ENCODE measurements around the gene PCSK4.

DNA sequence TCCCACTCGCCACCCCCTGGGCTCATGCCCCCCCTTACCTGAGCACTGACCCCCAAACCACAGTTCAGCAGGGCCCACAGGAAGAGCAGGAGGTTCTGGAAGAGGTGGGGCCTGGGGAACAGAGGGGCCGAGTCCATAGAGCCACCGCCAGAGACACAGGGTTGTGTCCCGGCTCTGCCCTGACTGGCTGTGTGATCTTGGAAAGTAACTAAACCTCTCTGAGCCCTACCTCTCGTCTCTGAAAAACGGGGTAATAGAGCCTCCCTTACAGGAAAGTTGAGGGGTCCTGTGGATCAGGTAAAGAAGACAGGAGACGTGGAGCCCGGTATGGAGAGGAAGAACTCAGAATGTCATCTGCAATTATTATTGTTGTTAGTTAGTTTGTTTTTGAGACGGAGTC lies 20.7 kb upstream of the PCSK4 start:
- TF ChIP-seq RFX5 (IDR thresholded peaks at IDR 0.05) = no peak
- no peak for TF ChIP-seq ZFP36 (IDR thresholded peaks at IDR 0.05; ENCODE audit: borderline replicate concordance, partially characterized antibody)
- no peak for TF ChIP-seq JUN (IDR thresholded peaks at IDR 0.05)
- no peak for TF ChIP-seq TFCP2L1 (CRISPR knock-in tag; IDR thresholded peaks at IDR 0.05)
- no peak for TF ChIP-seq POLR2A (IDR thresholded peaks at IDR 0.05; ENCODE audit: low read length)
- TF ChIP-seq CTCF (IDR thresholded peaks at IDR 0.05) = no peak
- TF ChIP-seq NR3C1 (IDR thresholded peaks at IDR 0.05) = no peak
- TF ChIP-seq HOXB13 (CRISPR knock-in tag; IDR thresholded peaks at IDR 0.05; ENCODE audit: low read depth) = no peak
- no peak for TF ChIP-seq EP300 (IDR thresholded peaks at IDR 0.05)
- TF ChIP-seq CHD4 (IDR thresholded peaks at IDR 0.05; ENCODE audit: borderline replicate concordance) = no peak
- TF ChIP-seq ELK1 (IDR thresholded peaks at IDR 0.05; ENCODE audit: low read depth, low read length) = no peak

Measured in A549 (cell line).